Kidney (tissue), 14 donors: ENCODE results near the gene ACTR1B. TPM values are rescaled to one million over a fixed set of nuclear protein-coding genes. Genes with fewer than 3 reads are reported as not detected.
A peak's percentile ranks its signal among the peaks of the same experiment; 100 is the strongest.

Experiments used
- DNase-seq, 5 donors: peaks; one replicate each; pipeline ENCODE4 v3.0.0-alpha.2; 2013 to 2020
- FAIRE-seq: peaks from 2 replicates; lab custom pipeline; 2012; peaks lifted over from hg19 to GRCh38; lab: Jason Lieb, UNC
- H3K27ac ChIP-seq, 2 donors: one replicate each; pipeline ENCODE4 v1.7.0; 2013; ENCODE audit warnings: low read depth in 2 of 2, low read length in 2 of 2, inconsistent platforms in 1 of 2
- H3K27me3 ChIP-seq: one replicate; pipeline ENCODE4 v1.7.1; 2013; ENCODE audit warnings: low read length, inconsistent platforms; ENCODE audit not compliant: control insufficient read depth, insufficient read depth
- H3K36me3 ChIP-seq, 3 donors: one replicate each; pipeline versions ENCODE4 v1.7.0 to v1.7.1; 2013; ENCODE audit warnings: low read length in 3 of 3, control low read depth in 1 of 3, inconsistent platforms in 1 of 3; ENCODE audit not compliant: insufficient read depth in 3 of 3, control insufficient read depth in 2 of 3
- H3K4me1 ChIP-seq, 3 donors: one replicate each; pipeline versions ENCODE4 v1.7.0 to v1.7.1; 2013; ENCODE audit warnings: low read length in 3 of 3, inconsistent platforms in 1 of 3, low read depth in 1 of 3; ENCODE audit not compliant: control insufficient read depth in 2 of 3, insufficient read depth in 2 of 3
- H3K4me3 ChIP-seq, 3 donors: one replicate each; pipeline versions ENCODE4 v1.7.0 to v1.8.1; 2013; ENCODE audit warnings: low read length in 3 of 3, control low read depth in 1 of 3, inconsistent platforms in 1 of 3
- H3K9ac ChIP-seq, 3 donors: one replicate each; pipeline versions ENCODE4 v1.7.0 to v1.7.1; 2013; ENCODE audit warnings: low read length in 3 of 3, control low read depth in 1 of 3, inconsistent platforms in 1 of 3
- H3K9me3 ChIP-seq, 3 donors: one replicate each; pipeline versions ENCODE4 v1.7.0 to v1.7.1; 2013; ENCODE audit warnings: low read length in 3 of 3, control low read depth in 1 of 3, inconsistent platforms in 1 of 3; ENCODE audit not compliant: control insufficient read depth in 2 of 3, insufficient read depth in 1 of 3
- CTCF ChIP-seq: IDR thresholded peaks from 3 replicates; pipeline ENCODE4 v1.5.1; 2012; ENCODE audit warnings: mild to moderate bottlenecking, moderate library complexity, borderline replicate concordance; ENCODE audit not compliant: insufficient read depth; ENCODE audit errors: extremely low read depth
- intact Hi-C: fragments of 100-400 bp; cut with DNase I; formaldehyde crosslinking; loops from one replicate; pipeline ENCODE4 v1.11.1; 2022
- polyA plus RNA-seq: library from polyadenylated mRNA; stranded (reverse); fragments of 350-450 nt; fragmentation: Illumina TruSeq; extraction: RNeasy Lipid Tissue Mini Kit (QIAGEN cat#74804); gene quantifications from one replicate; pipeline ENCODE4 v1.2.3, GENCODE V29; 2014; ENCODE audit warnings: low read depth, low replicate concordance; ENCODE audit not compliant: insufficient read depth
- total RNA-seq: library from RNA; stranded (reverse); fragmentation: NEBNext Ultra II Directional; extraction: Animal tissue kit (Norgen Biotek cat#: 25700); gene quantifications from one replicate; pipeline ENCODE4 v1.2.1, GENCODE V29; 2021
- donor health status: control.
- donor health status: control.
- donor health status: control.
- donor health status: control.
- donor health status: control.
- donor health status: DM: yes; HTN: yes; CAD: no.
- donor health status: Normal renal cell carcinoma (clear cell type).

Gene ACTR1B
- total and polyA plus RNA-seq, 2 donors from 2014 or later, result 62.4 to 76.7 TPM

- no peak for TF ChIP-seq CTCF
- Histone ChIP-seq H3K27ac (no peak overlapping the region), H3K9ac (no peak overlapping the region), H3K27me3 (no peaks in the 10 kb centered on the region), H3K36me3 (peaks cover 0 to 17% (median 16%) of the 10 kb centered on the region in 3 donors), H3K4me1 (peaks cover 0 to 18% (median 6%) of the 10 kb centered on the region in 3 donors), H3K9me3 (no peaks in the 10 kb centered on the region), H3K4me3 (no peak overlapping the region)
- DNase-seq (peak in 1 of 5 donors; percentile 78), FAIRE-seq (no peak)
- intact Hi-C loops, result no loop called here
Observed at GRCh38 chr2:97660775-97661389, 3.0 kb downstream of the ACTR1B start.

- H3K36me3 ChIP-seq, result peaks cover 0 to 17% (median 16%) of the 10 kb centered on the region in 3 donors
- peaks cover 0 to 18% (median 6%) of the 10 kb centered on the region in 3 donors for H3K4me1 ChIP-seq
- H3K4me3 ChIP-seq, result no peak overlapping the region
- no peak overlapping the region for H3K27ac ChIP-seq
- intact Hi-C loops, result no loop called here
- FAIRE-seq (no peak), DNase-seq (peak in 1 of 5 donors; percentile 76)
- no peaks in the 10 kb centered on the region for H3K27me3 ChIP-seq
- H3K9ac ChIP-seq, result no peak overlapping the region
- TF ChIP-seq CTCF, result no peak
- H3K9me3 ChIP-seq, result no peaks in the 10 kb centered on the region
Observed at GRCh38 chr2:97660044-97660774, 3.6 kb downstream of the ACTR1B start.

GRCh38 chr2:97659256-97660043 is 4.4 kb downstream of the ACTR1B start:
- intact Hi-C loops, result no loop called here
- no peak overlapping the region for H3K27ac ChIP-seq
- DNase-seq, result no peak
- peaks cover 0 to 18% (median 0%) of the 10 kb centered on the region in 3 donors for H3K4me1 ChIP-seq
- H3K27me3 ChIP-seq, result no peaks in the 10 kb centered on the region
- TF ChIP-seq CTCF, result no peak
- FAIRE-seq, result no peak
- H3K9me3 ChIP-seq, result peaks cover 0 to 3% (median 0%) of the 10 kb centered on the region in 3 donors
- peaks cover 0 to 18% (median 17%) of the 10 kb centered on the region in 3 donors for H3K36me3 ChIP-seq
- no peak overlapping the region for H3K9ac ChIP-seq
- H3K4me3 ChIP-seq, result no peak overlapping the region
